ENCODE results near the gene LEKR1. TPM values are rescaled to one million over a fixed set of nuclear protein-coding genes. Genes with fewer than 3 reads are reported as not detected.

LEKR1 gene
- total and polyA plus RNA-seq, 9 of the 15 experiments (the other 6 are each of a cell fraction or from before 2014, with no cell fraction given), result 0.76 to 1.8 (median 1.2) TPM

- no peak for TF ChIP-seq ZNF655 (CRISPR knock-in tag; IDR thresholded peaks at IDR 0.05)
- no peak for TF ChIP-seq ZNF431 (CRISPR knock-in tag; IDR thresholded peaks at IDR 0.05)
- TF ChIP-seq ZNF217 (CRISPR knock-in tag; IDR thresholded peaks at IDR 0.05), result no peak
- no peak for TF ChIP-seq STAG1 (CRISPR knock-in tag; IDR thresholded peaks at IDR 0.05; ENCODE audit: borderline replicate concordance)
- no peak for TF ChIP-seq HDAC6 (IDR thresholded peaks at IDR 0.05; ENCODE audit: low read depth, low read length)
- TF ChIP-seq ZNF280B (CRISPR knock-in tag; IDR thresholded peaks at IDR 0.05), result peak; percentile 69; the same call in 1 of the 2 replicates
- TF ChIP-seq MTA3 (IDR thresholded peaks at IDR 0.05; ENCODE audit: borderline replicate concordance), result no peak
- no peak for TF ChIP-seq ZNF143 (CRISPR knock-in tag; IDR thresholded peaks at IDR 0.05)
- TF ChIP-seq ELF2 (CRISPR knock-in tag; IDR thresholded peaks at IDR 0.05), result no peak
- no peak for TF ChIP-seq SAP30 (IDR thresholded peaks at IDR 0.05; ENCODE audit: borderline replicate concordance, insufficient read depth, low read depth, low read length, poor library complexity, severe bottlenecking)
- no peak for TF ChIP-seq MEF2D (tag; conservative IDR thresholded peaks at IDR 0.05; ENCODE audit: low read depth)
- TF ChIP-seq SAFB (IDR thresholded peaks at IDR 0.05; ENCODE audit: borderline replicate concordance, low read depth, low read length), result no peak
- TF ChIP-seq TEAD1 (CRISPR knock-in tag; IDR thresholded peaks at IDR 0.05), result no peak
- no peak for TF ChIP-seq MAFG (tag; conservative IDR thresholded peaks at IDR 0.05)
- peak in 1 of 2 experiments; percentile 50; a peak in 1 of 4 replicates for TF ChIP-seq TRIM24 (IDR thresholded peaks at IDR 0.05)
These were observed 47.8 kb downstream of the LEKR1 start (continued) for GRCh38 chr3:156873906-156874305.

All from K562 (cell line).